Caco-2 (cell line): ENCODE data around the gene SVOPL. TPM values are rescaled to one million over a fixed set of nuclear protein-coding genes. Genes with fewer than 3 reads are reported as not detected.

ENCODE experiments used
- Bru-seq: library from RNA; stranded (reverse); fragments of 400-500 nt; gene quantifications from one replicate; lab custom pipeline; 2021; lab: Mats Ljungman, UMichigan
- BruChase-seq, 2 experiments: library from RNA; stranded (reverse); fragments of 400-500 nt; gene quantifications; one replicate each; lab custom pipeline; 2021; lab: Mats Ljungman, UMichigan
- BruUV-seq: library from RNA; stranded (reverse); fragments of 400-500 nt; replicated peaks from 2 replicates; lab custom pipeline; 2021; lab: Mats Ljungman, UMichigan
- CTCF ChIA-PET: fragments of 300-600 bp; sonication (Branson Sonifier 250); formaldehyde crosslinking; loops from one replicate; lab custom pipeline; 2022; ENCODE audit warnings: antibody characterized with exemption; lab: Charles Lee
- POLR2A ChIA-PET: fragments of 300-600 bp; sonication (Branson Sonifier 250); formaldehyde crosslinking; loops from one replicate; lab custom pipeline; 2022; ENCODE audit warnings: antibody characterized with exemption; lab: Charles Lee
- DNase-seq, 2 experiments: peaks; one replicate each; pipeline versions ENCODE4 v3.0.0 to v3.0.0-alpha.2; 2020 to 2022
- H3K27me3 ChIP-seq: replicated peaks from 2 replicates; pipeline ENCODE4 v1.6.0; 2011; ENCODE audit warnings: low read length; ENCODE audit not compliant: control insufficient read depth, insufficient read depth
- H3K36me3 ChIP-seq: 2 replicates; pipeline ENCODE4 v1.5.1; 2011; ENCODE audit warnings: low read length; ENCODE audit not compliant: control insufficient read depth, insufficient read depth
- H3K4me1 ChIP-seq: fragments of 250-450 bp; sonication (Bioruptor Pico); 2 replicates; pipeline ENCODE4 v1.5.1; 2020; ENCODE audit warnings: mild to moderate bottlenecking
- H3K4me3 ChIP-seq: 2 replicates; pipeline ENCODE4 v1.5.1; 2011; ENCODE audit warnings: low read depth, mild to moderate bottlenecking, control low read depth, low read length
- H3K9me3 ChIP-seq: fragments of 250-450 bp; sonication (Bioruptor Pico); 2 replicates; pipeline ENCODE4 v1.5.1; 2020; ENCODE audit warnings: mild to moderate bottlenecking, moderate library complexity
- H3K27ac Mint-ChIP-seq: one replicate; pipeline ENCODE4 v1.8.0; 2022; ENCODE audit warnings: mixed read lengths; ENCODE audit not compliant: unreplicated experiment
- H3K27me3 Mint-ChIP-seq: one replicate; pipeline ENCODE4 v1.8.0; 2022; ENCODE audit warnings: mixed read lengths; ENCODE audit not compliant: insufficient read depth, unreplicated experiment
- H3K36me3 Mint-ChIP-seq: one replicate; pipeline ENCODE4 v1.8.0; 2022; ENCODE audit warnings: mild to moderate bottlenecking, mixed read lengths; ENCODE audit not compliant: insufficient read depth, unreplicated experiment
- H3K4me1 Mint-ChIP-seq: one replicate; pipeline ENCODE4 v1.8.0; 2022; ENCODE audit warnings: low read depth, mixed read lengths; ENCODE audit not compliant: unreplicated experiment
- H3K4me3 Mint-ChIP-seq: one replicate; pipeline ENCODE4 v1.8.0; 2022; ENCODE audit warnings: mild to moderate bottlenecking, moderate library complexity, mixed read lengths; ENCODE audit not compliant: unreplicated experiment
- H3K9me3 Mint-ChIP-seq: one replicate; pipeline ENCODE4 v1.8.0; 2022; ENCODE audit warnings: mixed read lengths; ENCODE audit not compliant: unreplicated experiment
- intact Hi-C: fragments of 100-400 bp; cut with micrococcal nuclease; formaldehyde crosslinking; loops from one replicate; pipeline ENCODE4 v1.10.0; 2022; ENCODE audit not compliant: unreplicated experiment
- long read RNA-seq: library from polyadenylated mRNA; stranded (forward); transcript quantifications from one replicate; pipeline ENCODE4 v2.0.0, GENCODE V29; 2022
- total RNA-seq: library from RNA; stranded (reverse); gene quantifications from 2 replicates; pipeline ENCODE4 v1.2.3, GENCODE V29; 2022
- TF ChIP-seq, protein P1 (sequence below), 2 experiments: fragments of 200-600 bp in 1 of 2; IDR thresholded peaks; 1 replicate in 1 of 2; 2 replicates in 1 of 2; pipeline versions ENCODE4 v1.5.1 to v1.8.0; 2011 to 2022; ENCODE audit warnings: antibody characterized with exemption in 1 of 2, control low read depth in 1 of 2, inconsistent platforms in 1 of 2, low read depth in 1 of 2, low read length in 1 of 2, mild to moderate bottlenecking in 1 of 2, moderate library complexity in 1 of 2; ENCODE audit not compliant: insufficient read depth in 1 of 2, severe bottlenecking in 1 of 2, unreplicated experiment in 1 of 2

Gene SVOPL, protein sequence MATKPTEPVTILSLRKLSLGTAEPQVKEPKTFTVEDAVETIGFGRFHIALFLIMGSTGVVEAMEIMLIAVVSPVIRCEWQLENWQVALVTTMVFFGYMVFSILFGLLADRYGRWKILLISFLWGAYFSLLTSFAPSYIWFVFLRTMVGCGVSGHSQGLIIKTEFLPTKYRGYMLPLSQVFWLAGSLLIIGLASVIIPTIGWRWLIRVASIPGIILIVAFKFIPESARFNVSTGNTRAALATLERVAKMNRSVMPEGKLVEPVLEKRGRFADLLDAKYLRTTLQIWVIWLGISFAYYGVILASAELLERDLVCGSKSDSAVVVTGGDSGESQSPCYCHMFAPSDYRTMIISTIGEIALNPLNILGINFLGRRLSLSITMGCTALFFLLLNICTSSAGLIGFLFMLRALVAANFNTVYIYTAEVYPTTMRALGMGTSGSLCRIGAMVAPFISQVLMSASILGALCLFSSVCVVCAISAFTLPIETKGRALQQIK
- total RNA-seq (0.27 TPM in 1 of 2 replicates, not detected in the other), Bru-seq, nascent RNA (percentile 11 among the genes with signal in this experiment), BruChase-seq, experiment 1, labeled RNA remaining after a 2-hour chase (percentile 7 among the genes with signal in this experiment), BruChase-seq, experiment 2, labeled RNA remaining after a 6-hour chase (percentile 10 among the genes with signal in this experiment)
- long read RNA-seq: 0 reads

- BruUV-seq: no TSS peak
- POLR2A ChIA-PET: no interaction called here
- CTCF ChIA-PET: no interaction called here
- H3K4me3 ChIP-seq: no peak within 1 kb of the TSS
- DNase-seq: no peak
- no peaks in the 10 kb centered on the region for H3K4me1 Mint-ChIP-seq
- no peaks in the 10 kb centered on the region for H3K36me3 Mint-ChIP-seq
- intact Hi-C loops: no loop called here
- no peaks in the 10 kb centered on the region for H3K27me3 ChIP-seq
- H3K27me3 Mint-ChIP-seq: peaks cover 4% of the 10 kb centered on the region
- H3K9me3 ChIP-seq: 0 out of 2 replicates have a peak, but pooled peaks cover 3% of the 10 kb centered on the region
- H3K9me3 Mint-ChIP-seq: peaks cover 13% of the 10 kb centered on the region
- no peak within 1 kb of the TSS for H3K4me3 Mint-ChIP-seq
- no peaks in the 10 kb centered on the region for H3K36me3 ChIP-seq
- no peak within 1 kb of the TSS for H3K27ac Mint-ChIP-seq
- TF ChIP-seq, protein P1, sequence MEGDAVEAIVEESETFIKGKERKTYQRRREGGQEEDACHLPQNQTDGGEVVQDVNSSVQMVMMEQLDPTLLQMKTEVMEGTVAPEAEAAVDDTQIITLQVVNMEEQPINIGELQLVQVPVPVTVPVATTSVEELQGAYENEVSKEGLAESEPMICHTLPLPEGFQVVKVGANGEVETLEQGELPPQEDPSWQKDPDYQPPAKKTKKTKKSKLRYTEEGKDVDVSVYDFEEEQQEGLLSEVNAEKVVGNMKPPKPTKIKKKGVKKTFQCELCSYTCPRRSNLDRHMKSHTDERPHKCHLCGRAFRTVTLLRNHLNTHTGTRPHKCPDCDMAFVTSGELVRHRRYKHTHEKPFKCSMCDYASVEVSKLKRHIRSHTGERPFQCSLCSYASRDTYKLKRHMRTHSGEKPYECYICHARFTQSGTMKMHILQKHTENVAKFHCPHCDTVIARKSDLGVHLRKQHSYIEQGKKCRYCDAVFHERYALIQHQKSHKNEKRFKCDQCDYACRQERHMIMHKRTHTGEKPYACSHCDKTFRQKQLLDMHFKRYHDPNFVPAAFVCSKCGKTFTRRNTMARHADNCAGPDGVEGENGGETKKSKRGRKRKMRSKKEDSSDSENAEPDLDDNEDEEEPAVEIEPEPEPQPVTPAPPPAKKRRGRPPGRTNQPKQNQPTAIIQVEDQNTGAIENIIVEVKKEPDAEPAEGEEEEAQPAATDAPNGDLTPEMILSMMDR (IDR thresholded peaks at IDR 0.05; ENCODE audit: insufficient read depth in 1 of 2, low read depth in 1 of 2, low read length in 1 of 2, severe bottlenecking in 1 of 2, unreplicated experiment in 1 of 2): no peak
- H3K4me1 ChIP-seq: no peaks in the 10 kb centered on the region
These were observed at the start of gene SVOPL for GRCh38 chr7:138700857-138701536. SVOPL (minus strand) TSS chr7:138701362; CDS start chr7:138679045, 22,317 bp downstream.

- BruUV-seq: no TSS peak
- Histone ChIP-seq H3K9me3 (no peaks in the 10 kb centered on the region), H3K4me1 (peaks cover 22% of the 10 kb centered on the region), H3K36me3 (no peaks in the 10 kb centered on the region), H3K27me3 (no peaks in the 10 kb centered on the region), H3K4me3 (no peak overlapping the region)
- H3K9me3 Mint-ChIP-seq: no peaks in the 10 kb centered on the region
- ChIA-PET POLR2A (no interaction called here), CTCF (no interaction called here)
- no peak for DNase-seq
- H3K27ac Mint-ChIP-seq: no peak overlapping the region
- intact Hi-C loops: no loop called here
- no peaks in the 10 kb centered on the region for H3K36me3 Mint-ChIP-seq
- TF ChIP-seq, protein P1 (IDR thresholded peaks at IDR 0.05; ENCODE audit: insufficient read depth in 1 of 2, low read depth in 1 of 2, low read length in 1 of 2, severe bottlenecking in 1 of 2, unreplicated experiment in 1 of 2): no peak
- no peak overlapping the region for H3K4me3 Mint-ChIP-seq
- H3K4me1 Mint-ChIP-seq: peaks cover 28% of the 10 kb centered on the region
- H3K27me3 Mint-ChIP-seq: no peaks in the 10 kb centered on the region
These were observed 49.3 kb upstream of the SVOPL start for GRCh38 chr7:138750473-138750872.

DNA sequence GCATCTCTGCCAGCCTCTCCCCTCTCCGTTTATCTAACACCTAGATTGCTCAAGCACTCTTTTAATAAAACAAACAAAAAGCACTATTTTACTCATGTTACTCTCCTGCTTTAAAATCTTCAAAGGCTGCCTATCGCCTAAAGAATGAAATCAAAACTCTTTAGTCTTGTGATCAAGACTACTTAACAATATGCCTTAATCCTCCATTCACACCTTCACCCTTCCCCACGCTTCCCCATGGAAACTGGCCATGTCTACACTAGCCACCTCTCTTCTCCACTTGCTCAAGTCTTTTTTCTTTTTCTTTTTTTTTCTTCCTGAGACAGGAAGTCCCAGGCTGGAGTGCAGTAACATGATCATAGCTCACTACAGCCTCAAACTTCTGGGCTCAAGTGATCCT, 48.8 kb upstream of the SVOPL start:
- CTCF ChIA-PET: no interaction called here

More for the DNA sequence above, 48.8 kb upstream of the SVOPL start:
- Histone ChIP-seq H3K27me3 (no peaks in the 10 kb centered on the region), H3K4me3 (no peak overlapping the region), H3K4me1 (peaks cover 17% of the 10 kb centered on the region), H3K36me3 (no peaks in the 10 kb centered on the region), H3K9me3 (no peaks in the 10 kb centered on the region)
- Mint-ChIP-seq H3K4me3 (no peak overlapping the region), H3K27me3 (no peaks in the 10 kb centered on the region), H3K9me3 (no peaks in the 10 kb centered on the region), H3K27ac (no peak overlapping the region), H3K36me3 (peaks cover 5% of the 10 kb centered on the region), H3K4me1 (peaks cover 25% of the 10 kb centered on the region)
- POLR2A ChIA-PET: no interaction called here
- DNase-seq: no peak
- no TSS peak for BruUV-seq
- TF ChIP-seq, protein P1 (IDR thresholded peaks at IDR 0.05; ENCODE audit: insufficient read depth in 1 of 2, low read depth in 1 of 2, low read length in 1 of 2, severe bottlenecking in 1 of 2, unreplicated experiment in 1 of 2): no peak
- intact Hi-C loops: no loop called here
